Activated naive CD4-positive, alpha-beta T cell treated with anti-CD3 and anti-CD28 coated beads for 36 hours (primary cell): ENCODE results near the gene CCR5. TPM values are rescaled to one million over a fixed set of nuclear protein-coding genes. Genes with fewer than 3 reads are reported as not detected.
"Not testable (repeated sequence)": the region's sequence is repeated elsewhere in the genome, so short reads cannot be mapped to it uniquely, and the experiment has no call there.

Experiments
- CTCF ChIA-PET: fragments of 350-600 bp; sonication (Branson Sonifier 250); formaldehyde crosslinking; loops from one replicate; lab custom pipeline; 2021; ENCODE audit warnings: antibody characterized with exemption; lab: Charles Lee
- DNase-seq: peaks from one replicate; pipeline ENCODE4 v3.0.0-alpha.2; 2020
- H3K27ac Mint-ChIP-seq: one replicate; pipeline ENCODE4 v1.8.0; 2021; ENCODE audit warnings: mild to moderate bottlenecking, mixed read lengths
- H3K27me3 Mint-ChIP-seq: one replicate; pipeline ENCODE4 v1.8.0; 2021; ENCODE audit warnings: low read depth, mixed read lengths
- H3K36me3 Mint-ChIP-seq: one replicate; pipeline ENCODE4 v1.8.0; 2021; ENCODE audit warnings: low read depth, mixed read lengths
- H3K4me1 Mint-ChIP-seq: one replicate; pipeline ENCODE4 v1.8.0; 2021; ENCODE audit warnings: low read depth, mixed read lengths
- H3K4me3 Mint-ChIP-seq: one replicate; pipeline ENCODE4 v1.8.0; 2021; ENCODE audit warnings: mild to moderate bottlenecking, moderate library complexity, mixed read lengths
- H3K9me3 Mint-ChIP-seq: one replicate; pipeline ENCODE4 v1.8.0; 2021; ENCODE audit warnings: mixed read lengths
- intact Hi-C: fragments of 100-400 bp; cut with micrococcal nuclease; formaldehyde crosslinking; loops from one replicate; pipeline ENCODE4 v1.15.1; 2023
- total RNA-seq, 2 experiments: library from RNA; stranded (reverse); gene quantifications; one replicate each; pipeline ENCODE4 v1.2.3, GENCODE V29; 2021

Gene CCR5
- total RNA-seq, 2 experiments from 2014 or later, result not detected

GRCh38 chr3:46374755-46375154 lies 4.0 kb downstream of the CCR5 start:
- intact Hi-C loops, result loop anchor here (5.0 kb wide), 2 partner anchors 147 to 297 kb away; no protein-coding TSS in a partner anchor
- Mint-ChIP-seq H3K27me3 (peaks cover 20% of the 10 kb centered on the region), H3K9me3 (no peaks in the 10 kb centered on the region), H3K27ac (no peak overlapping the region), H3K4me3 (no peak overlapping the region), H3K36me3 (no peaks in the 10 kb centered on the region), H3K4me1 (peaks cover 22% of the 10 kb centered on the region)
- CTCF ChIA-PET, result interaction anchor here (0.7 to 4.9 kb wide), 8 partner anchors 8 to 372 kb away, joined by 3 to 31 read pairs (median 3); no protein-coding TSS in a partner anchor
- DNase-seq, result no peak

- no peak overlapping the region for H3K4me3 Mint-ChIP-seq
- H3K4me1 Mint-ChIP-seq, result peaks cover 17% of the 10 kb centered on the region
- H3K9me3 Mint-ChIP-seq, result no peaks in the 10 kb centered on the region
- no peak overlapping the region for H3K27ac Mint-ChIP-seq
- peaks cover 20% of the 10 kb centered on the region for H3K27me3 Mint-ChIP-seq
- H3K36me3 Mint-ChIP-seq, result no peaks in the 10 kb centered on the region
- intact Hi-C loops, result loop anchor here (5.0 kb wide), 1 partner anchor 298 kb away; no protein-coding TSS in a partner anchor
- CTCF ChIA-PET, result interaction anchor here (0.7 to 4.9 kb wide), 7 partner anchors 8 to 373 kb away, joined by 3 to 31 read pairs (median 3); no protein-coding TSS in a partner anchor
- no peak for DNase-seq
Measured at GRCh38 chr3:46375218-46375617, 4.5 kb downstream of the CCR5 start.

- intact Hi-C loops, result loop anchor here (5.0 kb wide), 1 partner anchor 299 kb away; no protein-coding TSS in a partner anchor
- H3K9me3 Mint-ChIP-seq, result no peaks in the 10 kb centered on the region
- no peak for DNase-seq
- H3K27ac Mint-ChIP-seq, result no peak overlapping the region
- H3K36me3 Mint-ChIP-seq, result no peaks in the 10 kb centered on the region
- no peak overlapping the region for H3K4me3 Mint-ChIP-seq
- peaks cover 15% of the 10 kb centered on the region for H3K4me1 Mint-ChIP-seq
- H3K27me3 Mint-ChIP-seq, result peaks cover 20% of the 10 kb centered on the region
- CTCF ChIA-PET, result interaction anchor here (1.4 to 4.9 kb wide), 4 partner anchors 9 to 296 kb away, joined by 3 to 31 read pairs (median 12); no protein-coding TSS in a partner anchor
Measured at GRCh38 chr3:46375814-46376213, 5.1 kb downstream of the CCR5 start.

GRCh38 chr3:46378426-46378942 lies 7.7 kb downstream of the CCR5 start:
- H3K4me3 Mint-ChIP-seq, result no peak overlapping the region
- CTCF ChIA-PET, result interaction anchor here (0.6 to 4.9 kb wide), 34 partner anchors 9 to 971 kb away, joined by 3 to 31 read pairs (median 4); partner anchors contain the start of genes CCR1, CCR5AS, CCRL2 and CXCR6
- peaks cover 19% of the 10 kb centered on the region for H3K4me1 Mint-ChIP-seq
- H3K27ac Mint-ChIP-seq, result no peak overlapping the region
- no peaks in the 10 kb centered on the region for H3K9me3 Mint-ChIP-seq
- H3K27me3 Mint-ChIP-seq, result peaks cover 17% of the 10 kb centered on the region
- intact Hi-C loops, result loop anchor here (2.0 to 5.0 kb wide), 2 partner anchors 301 to 440 kb away; no protein-coding TSS in a partner anchor
- H3K36me3 Mint-ChIP-seq, result no peaks in the 10 kb centered on the region
- DNase-seq, result peak; percentile 85

- H3K4me3 Mint-ChIP-seq, result no peak overlapping the region
- DNase-seq, result no peak
- H3K4me1 Mint-ChIP-seq, result peaks cover 15% of the 10 kb centered on the region
- no peaks in the 10 kb centered on the region for H3K36me3 Mint-ChIP-seq
- CTCF ChIA-PET, result interaction anchor here (1.2 to 1.3 kb wide), 2 partner anchors 9 to 105 kb away, joined by 3 to 5 read pairs; partner anchors contain the start of gene CCR5
- no peak overlapping the region for H3K27ac Mint-ChIP-seq
- intact Hi-C loops, result no loop called here
- H3K9me3 Mint-ChIP-seq, result no peaks in the 10 kb centered on the region
- H3K27me3 Mint-ChIP-seq, result peaks cover 2% of the 10 kb centered on the region
Measured at GRCh38 chr3:46380471-46381221, 9.9 kb downstream of the CCR5 start.

- H3K4me1 Mint-ChIP-seq, result peaks cover 12% of the 10 kb centered on the region
- CTCF ChIA-PET, result interaction anchor here (1.3 to 1.6 kb wide), 2 partner anchors 10 to 114 kb away, joined by 5 to 7 read pairs; partner anchors contain the start of gene CCR5
- no peak overlapping the region for H3K27ac Mint-ChIP-seq
- H3K9me3 Mint-ChIP-seq, result no peaks in the 10 kb centered on the region
- no peaks in the 10 kb centered on the region for H3K36me3 Mint-ChIP-seq
- no peak overlapping the region for H3K4me3 Mint-ChIP-seq
- intact Hi-C loops, result no loop called here
- H3K27me3 Mint-ChIP-seq, result no peaks in the 10 kb centered on the region
- no peak for DNase-seq
Measured at GRCh38 chr3:46381625-46382024, 10.9 kb downstream of the CCR5 start.

GRCh38 chr3:46383211-46383950 lies 12.6 kb downstream of the CCR5 start:
- Mint-ChIP-seq H3K36me3 (no peaks in the 10 kb centered on the region), H3K27ac (no peak overlapping the region), H3K27me3 (no peaks in the 10 kb centered on the region), H3K9me3 (no peaks in the 10 kb centered on the region), H3K4me1 (peaks cover 12% of the 10 kb centered on the region), H3K4me3 (no peak overlapping the region)
- intact Hi-C loops, result no loop called here
- DNase-seq, result no peak
- CTCF ChIA-PET, result interaction anchor here (0.7 to 2.2 kb wide), 4 partner anchors 10 to 116 kb away, joined by 3 to 7 read pairs (median 4); no protein-coding TSS in a partner anchor

- H3K4me3 Mint-ChIP-seq, result no peak overlapping the region
- H3K4me1 Mint-ChIP-seq, result peaks cover 12% of the 10 kb centered on the region
- no peaks in the 10 kb centered on the region for H3K27me3 Mint-ChIP-seq
- H3K27ac Mint-ChIP-seq, result no peak overlapping the region
- H3K36me3 Mint-ChIP-seq, result no peaks in the 10 kb centered on the region
- intact Hi-C loops, result no loop called here
- no peak for DNase-seq
- CTCF ChIA-PET, result interaction anchor here (0.7 to 2.2 kb wide), 2 partner anchors 79 to 107 kb away, joined by 3 to 6 read pairs; no protein-coding TSS in a partner anchor
- H3K9me3 Mint-ChIP-seq, result no peaks in the 10 kb centered on the region
Measured at GRCh38 chr3:46383951-46384330, 13.2 kb downstream of the CCR5 start.

- Mint-ChIP-seq H3K36me3 (no peaks in the 10 kb centered on the region), H3K27ac (no peak overlapping the region), H3K4me1 (peaks cover 6% of the 10 kb centered on the region), H3K9me3 (no peaks in the 10 kb centered on the region), H3K4me3 (no peak overlapping the region), H3K27me3 (no peaks in the 10 kb centered on the region)
- intact Hi-C loops, result no loop called here
- no peak for DNase-seq
- CTCF ChIA-PET, result interaction anchor here (1.4 to 1.6 kb wide), 2 partner anchors 9 to 103 kb away, joined by 4 read pairs; no protein-coding TSS in a partner anchor
Measured at GRCh38 chr3:46386205-46386604, 15.5 kb downstream of the CCR5 start.

- not testable (repeated sequence) for DNase-seq
- CTCF ChIA-PET, result interaction anchor here (1.0 kb wide), 1 partner anchor 20 kb away, joined by 4 read pairs; no protein-coding TSS in a partner anchor
Measured at GRCh38 chr3:46388847-46389246, 18.1 kb downstream of the CCR5 start.

GRCh38 chr3:46389306-46389705 lies 18.6 kb downstream of the CCR5 start:
- Mint-ChIP-seq H3K27ac (no peak overlapping the region), H3K9me3 (no peaks in the 10 kb centered on the region), H3K4me3 (no peak overlapping the region), H3K27me3 (no peaks in the 10 kb centered on the region), H3K4me1 (no peaks in the 10 kb centered on the region), H3K36me3 (no peaks in the 10 kb centered on the region)
- CTCF ChIA-PET, result interaction anchor here (0.9 to 1.0 kb wide), 2 partner anchors 21 to 310 kb away, joined by 3 to 4 read pairs; no protein-coding TSS in a partner anchor
- intact Hi-C loops, result no loop called here
- DNase-seq, result no peak

More at GRCh38 chr3:46388847-46389246, 18.1 kb downstream of the CCR5 start:
- H3K36me3 Mint-ChIP-seq, H3K27me3 Mint-ChIP-seq, H3K4me1 Mint-ChIP-seq, H3K4me3 Mint-ChIP-seq, H3K27ac Mint-ChIP-seq, H3K9me3 Mint-ChIP-seq, intact Hi-C loops: not testable (repeated sequence)
